B cell (primary cell): ENCODE data around the gene STX8. TPM values are rescaled to one million over a fixed set of nuclear protein-coding genes. Genes with fewer than 3 reads are reported as not detected.

Experiments
- ATAC-seq: fragments of 200-7000 bp; cut with Tn5 transposase; one replicate; pipeline ENCODE4 v1.10.0; 2021; ENCODE audit warnings: low read depth, mild to moderate bottlenecking, moderate number of reproducible peaks, moderate library complexity
- CTCF ChIA-PET: fragments of 350-600 bp; sonication (Branson Sonifier 250); formaldehyde crosslinking; loops from one replicate; lab custom pipeline; 2021; ENCODE audit warnings: antibody characterized with exemption, inconsistent platforms; lab: Charles Lee
- POLR2A ChIA-PET: fragments of 350-600 bp; sonication (Branson Sonifier 250); formaldehyde crosslinking; loops from one replicate; lab custom pipeline; 2021; ENCODE audit warnings: antibody characterized with exemption; lab: Charles Lee
- DNase-seq: peaks from one replicate; pipeline ENCODE4 v3.0.0; 2013
- H2AFZ ChIP-seq: 2 replicates; pipeline ENCODE4 v1.6.1; 2012; ENCODE audit warnings: mild to moderate bottlenecking, low read depth, low read length; ENCODE audit not compliant: insufficient read depth, poor library complexity, severe bottlenecking
- H3K27ac ChIP-seq, 2 donors: 1 replicate in 1 of 2; 2 replicates in 1 of 2; pipeline ENCODE4 v1.5.1; 2012 to 2013; ENCODE audit warnings: low read length in 2 of 2, mild to moderate bottlenecking in 2 of 2, moderate library complexity in 1 of 2
- H3K27me3 ChIP-seq, 4 experiments: fragments of 200-600 bp in 1 of 4; sonication (generic) in 1 of 4; replicated peaks in 1 of 4; 1 replicate in 2 of 4; 2 replicates in 2 of 4; pipeline versions ENCODE4 v1.6.1 to v1.7.0; 2013 to 2016; ENCODE audit warnings: low read length in 3 of 4, mild to moderate bottlenecking in 2 of 4, mixed read lengths in 1 of 4, moderate library complexity in 1 of 4; ENCODE audit not compliant: insufficient read depth in 4 of 4, control insufficient read depth in 3 of 4; ENCODE audit errors: control extremely low read depth in 1 of 4
- H3K36me3 ChIP-seq, 2 experiments: replicated peaks in 1 of 2; 1 replicate in 1 of 2; 2 replicates in 1 of 2; pipeline versions ENCODE4 v1.6.1 to v1.7.1; 2013; ENCODE audit warnings: low read length in 1 of 2; ENCODE audit not compliant: insufficient read depth in 2 of 2, control insufficient read depth in 1 of 2; ENCODE audit errors: control extremely low read depth in 1 of 2, extremely low read depth in 1 of 2
- H3K4me1 ChIP-seq, 2 donors: fragments of 200-600 bp in 1 of 2; sonication (generic) in 1 of 2; 1 replicate in 1 of 2; 2 replicates in 1 of 2; pipeline versions ENCODE4 v1.5.1 to v1.6.1; 2013 to 2017; ENCODE audit warnings: low read length in 2 of 2; ENCODE audit not compliant: control insufficient read depth in 2 of 2, insufficient read depth in 2 of 2
- H3K4me2 ChIP-seq: replicated peaks from 2 replicates; pipeline ENCODE3; 2012; ENCODE audit warnings: mild to moderate bottlenecking, low read depth, low read length; ENCODE audit not compliant: poor library complexity, severe bottlenecking
- H3K4me3 ChIP-seq, 5 experiments: fragments of 200-600 bp in 1 of 5; sonication (generic) in 1 of 5; 1 replicate in 3 of 5; 2 replicates in 2 of 5; pipeline versions ENCODE4 v1.5.1 to v1.7.0; 2011 to 2016; ENCODE audit warnings: low read length in 4 of 5, mild to moderate bottlenecking in 4 of 5, low read depth in 2 of 5, control low read depth in 1 of 5, moderate library complexity in 1 of 5; ENCODE audit not compliant: insufficient read depth in 1 of 5; ENCODE audit errors: control extremely low read depth in 1 of 5, extremely low read depth in 1 of 5
- H3K79me2 ChIP-seq: fragments of 200-600 bp; sonication (generic); one replicate; pipeline ENCODE4 v1.6.0; 2016; ENCODE audit warnings: low read length; ENCODE audit not compliant: control insufficient read depth, insufficient read depth
- H3K9ac ChIP-seq: fragments of 200-600 bp; sonication (generic); 2 replicates; pipeline ENCODE4 v1.6.1; 2017; ENCODE audit warnings: mild to moderate bottlenecking, low read length, moderate library complexity
- H3K9me3 ChIP-seq, 3 donors: one replicate each; pipeline versions ENCODE4 v1.6.1 to v1.7.1; 2013; ENCODE audit warnings: low read length in 2 of 3; ENCODE audit not compliant: control insufficient read depth in 2 of 3, insufficient read depth in 1 of 3; ENCODE audit errors: control extremely low read depth in 1 of 3
- H4K20me1 ChIP-seq: 2 replicates; pipeline ENCODE4 v1.6.0; 2012; ENCODE audit warnings: mild to moderate bottlenecking, low read length; ENCODE audit not compliant: insufficient read depth, control insufficient read depth, poor library complexity, severe bottlenecking
- H3K27ac Mint-ChIP-seq: one replicate; pipeline ENCODE4 v1.8.0; 2021; ENCODE audit warnings: mixed read lengths
- H3K27me3 Mint-ChIP-seq: one replicate; pipeline ENCODE4 v1.8.0; 2021; ENCODE audit warnings: mixed read lengths
- H3K4me1 Mint-ChIP-seq: one replicate; pipeline ENCODE4 v1.8.0; 2021; ENCODE audit warnings: mixed read lengths
- H3K4me3 Mint-ChIP-seq: one replicate; pipeline ENCODE4 v1.8.0; 2021; ENCODE audit warnings: mixed read lengths
- H3K9me3 Mint-ChIP-seq: one replicate; pipeline ENCODE4 v1.8.0; 2022; ENCODE audit warnings: mixed read lengths; ENCODE audit not compliant: insufficient read depth
- CTCF ChIP-seq: fragments of 200-600 bp; IDR thresholded peaks from one replicate; pipeline ENCODE4 v1.8.0; 2022; ENCODE audit warnings: antibody characterized with exemption, mild to moderate bottlenecking
- EZH2 ChIP-seq: IDR thresholded peaks from 2 replicates; pipeline ENCODE4 v1.6.1; 2012; ENCODE audit warnings: borderline replicate concordance, low read depth, mild to moderate bottlenecking, moderate library complexity, low read length; ENCODE audit not compliant: insufficient read depth, poor library complexity, severe bottlenecking
- WGBS: methylation state at CpG from one replicate; pipeline ENCODE4 v1.1.5; 2013; ENCODE audit warnings: missing lambda C conversion rate; ENCODE audit not compliant: insufficient coverage; 5-methylcytosine and 5-hydroxymethylcytosine counted together
- intact Hi-C: fragments of 100-400 bp; cut with micrococcal nuclease; formaldehyde crosslinking; loops from one replicate; pipeline ENCODE4 v1.10.0; 2022
- polyA plus RNA-seq: library from polyadenylated mRNA; depleted of rRNA; stranded (reverse); fragments of >200 nt; gene quantifications from 2 replicates; pipeline ENCODE4 v1.2.3, GENCODE V29; 2012
- total RNA-seq, 2 donors: library from RNA; stranded (reverse); fragments of 120-200 nt in 1 of 2; gene quantifications; 1 replicate in 1 of 2; 2 replicates in 1 of 2; pipeline versions ENCODE4 v1.2.3 to v1.2.4, GENCODE V29; 2013 to 2022

STX8 gene
- total and polyA plus RNA-seq, 2 donors (not counting 1 experiment from before 2014, with no cell fraction given), result 35.8 to 61.5 TPM

- H3K4me3 Mint-ChIP-seq, result no peak overlapping the region
- ChIA-PET CTCF (no interaction called here), POLR2A (no interaction called here)
- Histone ChIP-seq H3K4me1 (no peaks in the 10 kb centered on the region), H3K9me3 (no peaks in the 10 kb centered on the region), H3K4me3 (no peak overlapping the region), H3K27ac (no peak overlapping the region), H3K79me2 (peaks cover 1% of the 10 kb centered on the region), H3K36me3 (peaks cover 1 to 11% of the 10 kb centered on the region in 2 experiments), H3K9ac (no peak overlapping the region), H4K20me1 (no peaks in the 10 kb centered on the region), H2AFZ (no peak overlapping the region), H3K4me2 (no peak overlapping the region), H3K27me3 (no peaks in the 10 kb centered on the region)
- H3K4me1 Mint-ChIP-seq, result no peaks in the 10 kb centered on the region
- no peaks in the 10 kb centered on the region for H3K27me3 Mint-ChIP-seq
- no peaks in the 10 kb centered on the region for H3K9me3 Mint-ChIP-seq
- TF ChIP-seq CTCF (no peak), EZH2 (no peak)
- WGBS, result no CpG with 5 or more reads among the region's 2 CpGs
- no peak overlapping the region for H3K27ac Mint-ChIP-seq
- intact Hi-C loops, result no loop called here
- no peak for ATAC-seq
- DNase-seq, result no peak
These were observed 22.4 kb downstream of the STX8 start for GRCh38 chr17:9553181-9553580.

- H3K27me3 ChIP-seq, result no peaks in the 10 kb centered on the region
- H3K4me1 ChIP-seq, result no peaks in the 10 kb centered on the region
- no peak overlapping the region for H3K4me3 Mint-ChIP-seq
- intact Hi-C loops, result no loop called here
- peaks cover 0 to 9% of the 10 kb centered on the region in 2 experiments for H3K36me3 ChIP-seq
- no peak overlapping the region for H3K27ac Mint-ChIP-seq
- H3K4me2 ChIP-seq, result no peak overlapping the region
- no peak overlapping the region for H3K4me3 ChIP-seq
- H4K20me1 ChIP-seq, result no peaks in the 10 kb centered on the region
- no peaks in the 10 kb centered on the region for H3K27me3 Mint-ChIP-seq
- H3K79me2 ChIP-seq, result no peaks in the 10 kb centered on the region
- DNase-seq (no peak), ATAC-seq (no peak)
- H3K27ac ChIP-seq, result no peak overlapping the region
- no peaks in the 10 kb centered on the region for H3K9me3 ChIP-seq
- ChIA-PET CTCF (interaction anchor here (0.9 to 1.3 kb wide), 2 partner anchors 12 to 28 kb away, joined by 3 read pairs; no protein-coding TSS in a partner anchor), POLR2A (no interaction called here)
- no peak overlapping the region for H2AFZ ChIP-seq
- WGBS, result 100% methylated on average over 1 of the region's 2 CpGs
- no peak overlapping the region for H3K9ac ChIP-seq
- H3K4me1 Mint-ChIP-seq, result no peaks in the 10 kb centered on the region
- TF ChIP-seq EZH2 (no peak), CTCF (no peak)
- H3K9me3 Mint-ChIP-seq, result no peaks in the 10 kb centered on the region
These were observed 26.4 kb downstream of the STX8 start for GRCh38 chr17:9549215-9549614.
